Measurements from ENCODE around the gene BCL11B. TPM values are rescaled to one million over a fixed set of nuclear protein-coding genes. Genes with fewer than 3 reads are reported as not detected.

The BCL11B gene
- total and polyA plus RNA-seq, 2 of the 8 experiments (the other 6 are each of a cell fraction or from before 2014, with no cell fraction given): 0.63 to 5.9 TPM

- TF ChIP-seq NANOG (IDR thresholded peaks at IDR 0.05; ENCODE audit: insufficient read depth, low read depth, low read length, poor library complexity, severe bottlenecking) (no peak), SRF (IDR thresholded peaks at IDR 0.05; ENCODE audit: low read depth, low read length) (no peak), MAX (IDR thresholded peaks at IDR 0.05) (no peak), FOSL1 (IDR thresholded peaks at IDR 0.05; ENCODE audit: insufficient read depth, low read depth, low read length) (no peak), TEAD4 (IDR thresholded peaks at IDR 0.05; ENCODE audit: low read depth, low read length) (no peak), TAF7 (optimal IDR thresholded peaks at IDR 0.05; ENCODE audit: borderline replicate concordance, low read depth, low read length) (no peak), USF2 (IDR thresholded peaks at IDR 0.05; ENCODE audit: low read length) (no peak), PHF8 (conservative IDR thresholded peaks at IDR 0.05; ENCODE audit: low read depth, low read length) (no peak)
Observed at GRCh38 chr14:99236386-99237138, 35.4 kb downstream of the BCL11B start (continued).

Measured in H1 (cell line).